HL-60/S4 (cell line): Measurements from ENCODE around the gene TMBIM6.
"Not testable (repeated sequence)": the region's sequence is repeated elsewhere in the genome, so short reads cannot be mapped to it uniquely, and the experiment has no call there.

Experiments
- in situ Hi-C: fragments of 300-500 bp; cut with MboI; formaldehyde crosslinking; loops from 2 replicates; pipeline ENCODE4 v1.14.3; 2022; ENCODE audit warnings: low sequenced_read_pairs

TMBIM6 gene

DNA sequence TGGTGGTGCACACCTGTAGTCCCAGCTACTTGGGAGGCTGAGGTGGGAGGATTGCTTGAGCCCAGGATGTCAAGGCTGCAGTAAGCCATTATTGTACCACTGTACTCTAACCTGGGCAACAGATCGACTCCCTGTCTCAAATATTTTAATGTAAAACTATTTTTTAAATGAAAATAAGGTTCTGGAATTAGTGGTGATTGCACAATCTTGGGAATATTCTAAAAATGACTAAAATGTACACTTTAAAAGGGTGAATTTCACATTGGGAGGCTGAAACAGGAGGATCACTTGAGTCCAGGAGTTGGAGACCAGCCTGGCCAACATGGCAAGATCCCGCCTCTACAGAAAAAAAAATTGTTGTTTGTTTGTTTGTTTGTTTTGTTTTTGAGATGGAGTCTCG is 12.9 kb upstream of the TMBIM6 start:
- in situ Hi-C loops: no loop called here

DNA sequence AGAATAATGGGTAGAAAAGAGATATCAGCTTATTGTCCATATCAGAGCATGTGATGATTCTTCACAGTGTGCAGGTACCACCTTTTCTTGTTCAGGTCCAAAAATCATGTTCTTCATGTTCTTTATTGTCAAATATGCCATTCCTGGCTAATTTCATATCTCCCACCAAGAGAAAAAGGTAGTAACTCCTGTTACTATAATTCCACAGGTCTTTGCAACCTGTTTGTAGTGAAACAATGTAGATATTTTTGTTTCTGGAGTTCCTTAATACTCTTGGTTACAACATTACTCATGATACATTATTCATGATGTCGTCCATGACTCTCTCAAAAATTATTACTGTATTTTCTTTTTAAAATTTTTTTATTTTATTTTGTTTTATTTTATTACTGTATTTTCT is 11.3 kb upstream of the TMBIM6 start:
- in situ Hi-C loops: no loop called here

DNA sequence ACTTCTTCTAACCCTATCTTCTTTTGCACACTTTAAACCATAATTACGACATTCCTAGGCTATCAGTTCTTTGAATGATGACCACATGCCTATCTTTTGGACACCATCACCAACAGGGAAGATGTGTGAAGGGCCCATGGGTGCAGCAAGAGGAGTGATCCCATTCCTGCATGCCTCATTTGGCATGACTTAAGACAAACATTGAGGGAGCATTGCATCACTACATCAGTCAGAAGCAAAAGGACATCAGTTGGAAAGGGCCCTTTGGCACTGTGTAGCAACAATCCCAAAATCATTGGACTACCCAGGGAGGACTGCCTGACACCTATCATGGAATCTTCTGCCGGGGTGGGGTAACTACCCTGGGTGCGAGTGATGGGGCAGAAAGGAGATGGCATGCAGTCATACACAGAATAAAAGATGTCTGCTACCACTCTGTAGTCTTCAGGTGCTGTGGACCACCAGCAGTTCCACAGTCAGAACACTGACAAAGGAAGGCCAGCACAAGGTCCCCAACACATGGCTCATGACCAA is 10.7 kb upstream of the TMBIM6 start:
- in situ Hi-C loops: no loop called here

DNA sequence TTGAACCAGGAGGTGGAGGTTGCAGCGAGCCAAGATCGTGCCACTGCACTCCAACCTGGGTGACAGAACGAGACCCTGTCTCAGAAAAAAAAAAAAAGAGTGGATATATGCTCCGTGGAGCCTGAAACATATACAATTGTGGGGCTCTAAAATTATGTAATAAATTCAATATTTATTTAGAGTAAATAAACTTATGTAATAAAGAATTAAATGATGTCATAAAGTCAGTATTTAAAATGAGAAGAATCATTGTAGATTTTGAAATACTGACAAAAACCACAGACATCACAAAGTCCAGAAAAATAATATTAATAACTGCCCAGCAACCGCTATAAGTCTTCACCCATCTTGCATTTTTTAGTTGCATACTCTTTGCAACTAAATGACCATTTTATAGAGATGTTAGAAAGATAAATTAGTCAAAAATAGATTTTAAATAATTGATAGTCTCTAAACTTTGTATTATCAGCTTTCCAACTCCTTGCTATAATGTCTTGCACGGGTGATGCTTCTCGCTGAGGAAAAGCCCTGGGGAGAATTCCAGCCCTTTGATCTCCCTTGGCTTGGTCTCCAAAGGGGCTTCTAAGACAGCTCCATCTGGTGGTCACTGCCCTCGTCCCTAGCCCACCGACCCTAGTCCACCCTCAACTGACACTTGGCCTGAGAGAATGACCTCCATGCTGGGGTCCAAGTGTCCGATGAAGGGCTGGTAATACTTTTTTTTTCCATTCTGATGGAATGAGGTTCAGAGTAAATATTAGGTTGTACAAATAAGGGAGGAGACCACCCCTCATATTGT is 7.9 kb upstream of the TMBIM6 start:
- in situ Hi-C loops: no loop called here

GRCh38 chr12:49734900-49735299 is 6.5 kb upstream of the TMBIM6 start:
- in situ Hi-C loops: not testable (repeated sequence)

DNA sequence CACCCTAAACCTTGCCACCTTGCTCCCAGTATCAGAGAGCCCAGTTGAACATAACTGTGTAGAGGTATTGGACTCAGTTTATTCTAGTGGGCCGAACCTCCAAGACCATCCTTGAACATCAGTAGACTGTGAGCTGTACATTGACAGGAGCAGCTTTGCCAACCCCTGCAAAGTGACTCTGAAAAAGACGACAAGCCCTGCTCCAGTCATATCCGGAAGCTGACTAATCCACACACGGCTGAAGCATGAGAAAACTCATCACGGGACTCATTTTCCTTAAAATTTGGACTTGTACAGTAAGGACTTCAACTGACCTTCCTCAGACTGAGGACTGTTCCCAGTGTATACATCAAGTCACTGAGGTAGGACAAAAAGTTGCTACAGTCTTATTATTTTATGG is 2.6 kb upstream of the TMBIM6 start:
- in situ Hi-C loops: not testable (repeated sequence)

DNA sequence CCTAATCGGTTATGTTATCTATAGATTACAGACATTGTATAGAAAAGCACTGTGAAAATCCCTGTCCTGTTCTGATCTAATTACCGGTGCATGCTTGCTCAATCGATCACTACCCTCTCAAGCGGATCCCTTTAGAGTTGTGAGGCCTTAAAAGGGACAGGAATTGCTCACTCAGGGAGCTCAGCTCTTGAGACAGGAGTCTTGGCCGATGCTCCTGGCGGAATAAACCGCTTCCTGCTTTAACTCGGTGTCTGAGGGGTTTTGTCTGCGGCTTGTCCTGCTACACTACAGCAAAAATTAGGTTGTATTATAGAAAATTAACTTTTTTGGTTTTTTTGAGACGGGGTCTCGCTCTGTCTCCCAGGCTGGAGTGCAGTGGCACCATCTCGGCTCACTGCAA is 1.1 kb upstream of the TMBIM6 start:
- in situ Hi-C loops: not testable (repeated sequence)

DNA sequence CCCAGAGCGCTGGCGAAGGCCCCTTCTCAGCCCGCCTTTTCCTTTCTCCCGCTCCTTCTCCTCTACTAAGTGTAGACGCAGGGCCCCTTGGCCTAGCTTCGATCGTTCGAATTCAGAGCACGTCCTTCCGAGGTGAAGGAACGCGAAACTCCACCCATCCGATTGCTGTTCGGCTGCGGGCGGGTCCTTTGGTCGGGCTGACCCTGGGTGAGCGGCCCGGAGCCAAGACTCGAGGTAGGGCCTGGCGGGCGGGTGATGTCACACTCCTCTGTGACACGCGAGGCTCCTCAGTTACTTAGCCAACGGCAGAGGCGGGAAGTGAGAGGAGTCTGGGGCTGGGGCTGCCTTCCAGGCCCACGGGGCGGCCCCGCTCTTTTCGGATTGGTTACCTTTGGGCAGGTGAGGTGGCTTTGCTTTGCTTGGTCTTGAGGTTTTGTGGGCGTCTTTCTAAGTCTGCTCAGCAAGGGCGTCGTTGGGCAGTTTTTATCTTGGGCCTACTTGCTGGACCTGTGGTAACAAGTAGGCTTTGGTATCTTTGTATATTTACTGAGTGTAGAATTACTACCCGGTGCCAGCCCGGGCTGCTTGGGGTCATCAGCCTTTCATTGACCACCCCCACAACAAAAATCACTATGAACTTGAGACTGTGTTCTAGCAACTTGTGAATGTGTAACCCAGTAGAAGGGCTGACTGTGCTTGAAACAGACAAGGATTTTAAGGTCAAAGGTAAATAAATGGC is 694 bp downstream of the TMBIM6 start:
- in situ Hi-C loops: no loop called here

DNA sequence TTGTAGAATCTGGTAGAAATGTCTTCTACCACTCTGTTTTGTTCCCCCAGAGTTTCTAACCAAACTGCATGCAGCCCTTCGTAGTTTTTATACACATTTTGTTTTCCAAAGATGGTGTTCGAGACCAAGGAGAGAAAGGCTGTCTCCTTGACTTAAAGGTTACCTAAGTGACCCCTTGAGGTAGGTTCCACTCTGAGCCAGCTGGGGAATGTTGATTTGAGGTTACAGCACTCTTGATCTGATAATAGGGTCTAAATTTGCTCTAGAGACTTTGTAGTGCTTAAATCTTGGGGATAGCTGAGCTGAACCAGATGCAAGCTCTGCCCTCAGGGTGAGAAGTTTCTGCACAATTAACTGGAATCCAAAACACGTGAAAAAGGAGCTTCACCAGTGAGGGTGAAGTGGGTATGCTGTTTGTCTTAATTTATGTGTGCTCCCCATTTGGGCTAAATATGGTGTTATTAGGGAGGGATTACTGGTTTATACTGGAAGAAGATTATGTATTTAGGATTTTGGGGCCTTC is 3.1 kb downstream of the TMBIM6 start:
- in situ Hi-C loops: no loop called here

DNA sequence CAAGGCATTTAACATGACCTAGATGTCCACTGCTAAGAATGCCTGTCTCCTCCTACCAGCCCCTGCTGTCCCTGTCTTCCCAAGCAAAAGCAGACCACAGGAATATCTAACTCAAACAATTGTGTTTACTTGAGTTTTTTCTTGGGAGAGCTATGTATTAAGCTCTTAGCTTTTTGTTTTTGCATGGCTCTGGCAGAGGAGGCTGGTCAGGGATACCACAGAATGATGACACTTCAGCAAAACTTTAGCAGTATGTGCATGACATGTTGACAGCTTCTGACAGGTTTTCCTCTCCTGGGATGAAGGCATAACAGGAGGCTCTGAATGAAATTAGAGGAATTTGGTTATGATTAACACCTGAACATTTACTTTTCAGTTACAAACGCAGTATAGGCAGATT is 6.9 kb downstream of the TMBIM6 start:
- in situ Hi-C loops: no loop called here

DNA sequence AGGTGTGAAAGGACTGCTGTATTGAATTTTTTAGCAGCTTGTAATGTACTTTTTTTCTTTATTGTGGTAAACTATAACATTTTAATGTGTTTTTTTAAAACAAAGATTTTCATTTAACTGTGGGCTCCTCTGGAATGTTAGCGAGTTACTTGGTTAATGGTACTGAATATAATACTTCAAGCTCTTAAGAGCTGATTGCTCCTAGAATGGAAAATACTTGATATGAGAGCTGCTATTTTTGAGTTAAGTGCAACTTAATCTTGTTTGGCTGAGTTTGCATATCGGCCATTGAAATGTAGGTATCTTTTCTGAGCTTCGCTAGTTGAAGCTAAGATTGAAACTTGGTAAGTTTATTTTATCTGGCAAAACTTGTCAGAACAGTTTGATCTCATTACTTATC is 7.4 kb downstream of the TMBIM6 start:
- in situ Hi-C loops: no loop called here

- in situ Hi-C loops: no loop called here
Observed at GRCh38 chr12:49750027-49750995, 9.0 kb downstream of the TMBIM6 start.

DNA sequence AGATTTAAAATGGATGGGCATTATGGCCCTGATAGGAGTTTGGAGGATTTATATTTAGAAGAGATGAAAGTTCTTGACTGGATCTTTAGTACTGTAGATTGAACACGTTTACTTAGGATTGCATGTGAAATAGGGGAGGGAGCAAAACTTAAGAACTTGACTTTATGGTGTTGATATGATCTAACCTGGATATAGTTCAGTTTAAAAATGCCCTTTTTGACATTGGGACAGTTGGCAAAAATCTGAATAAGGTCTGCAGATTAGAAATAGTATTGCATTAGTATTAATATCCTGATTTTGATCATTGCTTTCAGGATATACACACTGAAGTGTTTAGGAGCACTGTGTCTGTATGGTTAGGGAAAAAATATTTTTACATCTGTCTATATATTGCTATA is 9.6 kb downstream of the TMBIM6 start:
- in situ Hi-C loops: no loop called here

- in situ Hi-C loops: no loop called here
Observed at GRCh38 chr12:49761677-49762467, 20.5 kb downstream of the TMBIM6 start.

- in situ Hi-C loops: no loop called here
Observed at GRCh38 chr12:49762468-49762847, 21.1 kb downstream of the TMBIM6 start.

DNA sequence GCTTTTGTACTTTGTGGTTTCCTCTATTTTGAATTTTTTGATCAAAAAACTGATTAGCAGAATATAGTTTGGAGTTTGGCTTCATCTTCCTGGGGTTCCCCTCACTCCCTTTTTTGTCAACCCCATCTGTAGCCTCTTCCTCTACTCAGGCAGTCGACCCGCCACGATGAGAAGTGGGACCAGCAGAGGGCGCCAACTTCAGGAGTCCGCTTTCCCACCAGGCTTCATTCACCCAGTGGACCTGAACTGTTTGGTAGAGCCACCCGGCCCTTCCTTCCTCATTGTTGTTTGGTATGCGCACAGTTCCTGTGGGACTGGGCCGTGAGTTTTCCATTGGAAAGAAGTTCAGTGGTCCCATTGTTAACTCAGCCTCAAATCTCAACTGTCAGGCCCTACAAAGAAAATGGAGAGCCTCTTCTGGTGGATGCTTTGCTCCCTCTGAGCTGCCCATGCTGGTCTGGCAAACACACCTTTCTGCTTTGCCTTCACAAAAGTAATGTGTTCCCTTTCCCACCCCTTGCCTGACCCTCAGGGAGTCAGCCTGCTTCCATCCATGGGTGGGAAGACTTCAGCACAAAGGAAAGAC is 21.7 kb downstream of the TMBIM6 start:
- in situ Hi-C loops: no loop called here

DNA sequence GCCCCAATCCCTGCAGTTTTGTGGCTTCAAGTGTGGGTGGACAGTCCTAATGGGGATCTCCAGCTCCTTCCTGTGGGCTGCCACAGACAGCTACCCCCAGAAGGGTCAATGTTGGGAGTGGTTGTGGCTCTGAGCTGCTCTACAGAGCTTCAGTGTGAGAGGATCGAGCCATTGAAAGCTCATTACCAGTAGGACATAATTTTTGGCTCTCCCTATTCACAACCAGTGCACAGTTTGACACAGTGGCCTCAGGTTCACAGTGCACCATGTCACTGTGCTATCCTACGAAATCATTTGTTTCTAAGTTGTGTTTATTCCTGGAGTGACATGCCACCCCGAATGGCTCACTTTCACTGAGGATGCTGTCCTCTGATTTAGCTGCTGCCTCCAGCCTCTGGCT is 22.8 kb downstream of the TMBIM6 start:
- in situ Hi-C loops: no loop called here

- in situ Hi-C loops: no loop called here
Observed at GRCh38 chr12:49766115-49766455, 24.7 kb downstream of the TMBIM6 start.

GRCh38 chr12:49767333-49767732 is 26.0 kb downstream of the TMBIM6 start:
- in situ Hi-C loops: no loop called here

GRCh38 chr12:49773102-49773501 is 31.7 kb downstream of the TMBIM6 start:
- in situ Hi-C loops: not testable (repeated sequence)
